Ectodermal cell (in vitro differentiated cells): Measurements from ENCODE around the gene PDE4A.
"Not testable (repeated sequence)": the region's sequence is repeated elsewhere in the genome, so short reads cannot be mapped to it uniquely, and the experiment has no call there.

Experiments used
- H3K27ac ChIP-seq: 2 replicates; pipeline ENCODE4 v1.7.0; 2013; ENCODE audit warnings: mild to moderate bottlenecking, low read depth, low read length; ENCODE audit not compliant: insufficient read depth, poor library complexity, severe bottlenecking
- H3K27me3 ChIP-seq: 2 replicates; pipeline ENCODE4 v1.7.0; 2013; ENCODE audit warnings: mild to moderate bottlenecking, low read length; ENCODE audit not compliant: insufficient read depth, control insufficient read depth, poor library complexity, severe bottlenecking
- H3K36me3 ChIP-seq: one replicate; pipeline ENCODE4 v1.7.0; 2013; ENCODE audit warnings: low read length; ENCODE audit not compliant: control insufficient read depth, insufficient read depth
- H3K4me1 ChIP-seq: one replicate; pipeline ENCODE4 v1.7.0; 2013; ENCODE audit warnings: low read length; ENCODE audit not compliant: control insufficient read depth, insufficient read depth
- H3K4me3 ChIP-seq: 2 replicates; pipeline ENCODE4 v1.7.0; 2013; ENCODE audit warnings: low read depth, low read length, control low read depth; ENCODE audit not compliant: insufficient read depth
- H3K9me3 ChIP-seq: 2 replicates; pipeline ENCODE4 v1.7.0; 2013; ENCODE audit warnings: mild to moderate bottlenecking, low read length, moderate library complexity; ENCODE audit not compliant: control insufficient read depth
- WGBS, 2 experiments: methylation state at CpG; one replicate each; pipeline ENCODE4 v1.1.7; 2013; ENCODE audit warnings: missing lambda C conversion rate in 2 of 2; 5-methylcytosine and 5-hydroxymethylcytosine counted together

Gene PDE4A

DNA sequence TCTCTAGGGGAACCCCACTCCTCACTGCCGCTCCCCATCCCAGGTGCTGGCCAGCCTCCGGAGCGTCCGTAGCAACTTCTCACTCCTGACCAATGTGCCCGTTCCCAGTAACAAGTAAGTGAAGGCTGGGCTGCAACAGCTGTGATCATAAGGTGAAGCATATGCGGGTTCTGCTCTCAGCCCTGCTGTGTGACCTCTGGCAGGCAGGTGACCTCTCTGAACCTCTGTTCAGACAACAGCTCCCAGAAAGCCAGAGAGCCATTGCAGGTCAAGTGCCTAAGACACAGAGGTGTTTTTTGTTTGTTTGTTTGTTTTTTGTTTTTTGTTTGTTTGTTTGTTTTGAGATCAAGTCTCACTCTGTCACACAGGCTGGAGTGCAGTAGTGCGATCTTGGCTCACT, 28.7 kb downstream of the PDE4A start:
- H3K4me1 ChIP-seq: peaks cover 13% of the 10 kb centered on the region
- H3K9me3 ChIP-seq: no peaks in the 10 kb centered on the region
- H3K27ac ChIP-seq: no peak overlapping the region
- H3K4me3 ChIP-seq: no peak overlapping the region
- H3K27me3 ChIP-seq: no peaks in the 10 kb centered on the region
- WGBS, 2 experiments: 92 to 94% methylated on average over 7 of the region's 7 CpGs
- H3K36me3 ChIP-seq: no peaks in the 10 kb centered on the region

DNA sequence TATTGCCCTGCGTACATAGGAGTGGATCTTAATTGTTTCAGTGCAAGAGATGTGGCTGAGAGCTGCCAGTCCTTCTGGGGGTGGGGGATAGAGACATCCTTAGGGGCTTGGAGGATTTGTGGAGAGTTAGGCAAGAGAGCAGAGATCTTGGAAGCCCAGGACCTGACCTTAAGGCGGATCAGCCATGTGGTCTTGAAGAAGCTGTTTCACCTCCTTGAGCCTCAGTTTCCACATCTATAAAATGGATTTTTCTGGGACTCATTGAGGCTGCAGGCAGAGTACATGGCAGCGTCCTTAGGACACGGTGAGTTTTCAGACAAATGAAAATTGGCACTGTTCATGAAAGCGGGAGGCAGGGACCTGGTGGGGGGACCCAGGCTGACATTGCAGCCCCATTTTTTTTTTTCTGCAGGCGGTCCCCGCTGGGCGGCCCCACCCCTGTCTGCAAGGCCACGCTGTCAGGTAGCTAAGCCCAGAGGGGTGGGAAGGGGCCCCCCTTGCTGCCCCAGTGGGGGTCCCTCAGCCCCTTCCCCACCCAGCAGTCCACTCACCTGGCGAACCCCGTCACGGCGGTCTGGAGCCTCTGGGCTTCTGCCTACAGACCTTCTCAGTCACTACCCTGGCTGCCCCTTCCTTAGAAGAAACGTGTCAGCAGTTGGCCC, 30.0 kb downstream of the PDE4A start:
- Histone ChIP-seq H3K4me3 (no peak overlapping the region), H3K27me3 (no peaks in the 10 kb centered on the region), H3K27ac (no peak overlapping the region), H3K4me1 (peaks cover 15% of the 10 kb centered on the region), H3K9me3 (no peaks in the 10 kb centered on the region), H3K36me3 (no peaks in the 10 kb centered on the region)
- WGBS, 2 experiments: 91 to 92% methylated on average over 14 of the region's 14 CpGs

DNA sequence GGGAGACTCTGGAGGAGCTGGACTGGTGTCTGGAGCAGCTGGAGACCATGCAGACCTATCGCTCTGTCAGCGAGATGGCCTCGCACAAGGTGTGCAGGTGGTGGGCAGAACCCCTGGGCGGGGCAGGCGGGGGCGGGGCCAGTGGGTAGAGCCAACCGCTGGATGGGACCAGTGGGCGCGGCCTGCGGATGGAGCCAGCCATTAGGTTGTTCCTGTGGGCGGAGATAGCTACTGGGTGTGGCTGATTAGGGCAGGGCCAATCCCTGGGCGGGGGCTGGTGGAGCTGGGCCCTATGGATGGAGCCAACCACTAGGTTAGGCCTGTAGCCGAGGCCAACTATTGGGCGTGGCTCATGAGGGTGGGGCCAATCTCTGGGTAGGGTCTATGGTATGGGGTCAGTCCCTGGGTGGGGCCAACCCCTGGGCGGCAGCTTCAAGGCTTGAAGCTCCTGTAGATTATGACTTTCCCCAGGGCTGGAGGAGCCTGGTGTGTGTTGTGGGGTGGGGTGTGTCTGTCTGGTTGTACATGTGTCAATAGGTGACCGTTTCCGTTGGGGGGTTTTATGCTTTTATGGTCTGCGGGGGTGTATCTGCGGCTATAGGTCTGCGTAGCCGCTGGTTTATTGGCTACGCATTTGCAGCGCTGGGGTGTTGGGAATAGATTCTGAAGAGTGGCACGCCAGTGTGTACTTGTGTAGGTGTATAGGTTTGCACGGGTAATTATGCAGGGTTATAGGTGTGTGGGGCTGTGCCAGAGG, 30.7 kb downstream of the PDE4A start:
- H3K4me3 ChIP-seq: no peak overlapping the region
- 88 to 91% methylated on average over 25 of the region's 25 CpGs for WGBS, 2 experiments
- H3K27me3 ChIP-seq: no peaks in the 10 kb centered on the region
- H3K9me3 ChIP-seq: no peaks in the 10 kb centered on the region
- peaks cover 15% of the 10 kb centered on the region for H3K4me1 ChIP-seq
- no peaks in the 10 kb centered on the region for H3K36me3 ChIP-seq
- H3K27ac ChIP-seq: no peak overlapping the region

DNA sequence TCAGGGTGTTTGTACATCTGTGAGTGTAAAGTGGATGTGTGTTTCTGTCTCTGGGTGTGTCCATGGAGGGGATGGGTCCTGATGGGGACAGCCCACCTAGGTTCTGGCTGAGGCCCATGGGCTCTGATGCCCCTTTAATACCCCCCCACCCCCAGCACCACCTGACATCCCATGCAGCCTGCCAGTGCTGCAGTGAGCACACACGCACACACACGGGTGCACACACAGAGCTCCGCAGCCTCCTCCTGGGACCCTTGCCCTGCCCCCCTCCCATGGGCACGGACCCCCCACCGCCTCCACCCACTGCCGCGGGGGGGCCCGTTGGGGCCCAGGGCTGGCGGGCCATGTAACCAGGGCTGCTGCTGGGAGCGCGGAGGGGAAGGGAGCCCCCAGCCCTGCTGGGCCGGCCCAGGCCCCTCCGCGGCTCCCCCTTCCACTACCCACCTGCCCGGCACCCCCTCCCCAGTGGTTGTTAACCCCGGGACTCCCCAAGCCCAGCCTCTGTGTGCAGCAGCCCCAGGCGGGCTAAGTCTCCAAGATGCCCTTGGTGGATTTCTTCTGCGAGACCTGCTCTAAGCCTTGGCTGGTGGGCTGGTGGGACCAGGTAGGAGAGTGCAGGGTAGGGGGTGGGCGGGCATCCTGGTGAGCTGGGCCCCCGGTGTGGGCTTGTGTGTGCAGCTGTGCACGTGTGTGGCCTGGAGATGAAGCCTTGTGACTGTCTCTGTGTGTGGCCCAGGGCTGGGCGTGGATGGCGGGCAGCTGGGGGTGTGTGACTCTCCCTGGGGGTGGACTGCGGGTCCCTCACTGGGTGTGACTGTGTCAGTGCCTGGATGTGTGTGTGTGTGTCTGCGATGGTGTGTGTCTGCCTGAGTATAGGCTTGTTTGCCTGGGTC, 32.6 kb downstream of the PDE4A start:
- Histone ChIP-seq H3K27me3 (no peaks in the 10 kb centered on the region), H3K4me3 (no peak overlapping the region), H3K27ac (no peak overlapping the region), H3K36me3 (no peaks in the 10 kb centered on the region), H3K4me1 (peaks cover 15% of the 10 kb centered on the region), H3K9me3 (no peaks in the 10 kb centered on the region)
- WGBS, 2 experiments: 74 to 75% methylated on average over 25 of the region's 25 CpGs

DNA sequence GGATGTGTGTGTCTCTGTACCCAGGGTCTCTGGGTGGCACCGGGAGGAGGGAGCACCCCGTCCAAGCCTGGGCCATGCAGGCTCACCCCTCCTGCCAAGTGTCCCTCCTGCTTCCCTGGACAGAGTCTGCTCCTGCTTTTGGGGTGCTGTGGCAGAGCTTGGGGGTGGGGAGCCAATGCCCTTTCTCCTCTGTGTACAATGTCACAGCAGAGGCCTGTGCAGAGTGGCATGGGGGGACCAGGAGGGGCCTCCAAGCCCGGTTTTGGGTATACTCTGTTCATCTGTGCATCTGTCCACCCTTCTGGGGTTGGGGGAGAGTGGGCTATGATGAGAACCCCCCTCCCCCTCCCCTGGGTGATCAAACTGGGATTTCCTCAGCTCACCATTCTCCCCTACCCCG, 33.5 kb downstream of the PDE4A start:
- Histone ChIP-seq H3K27ac (no peak overlapping the region), H3K4me3 (no peak overlapping the region), H3K27me3 (no peaks in the 10 kb centered on the region), H3K4me1 (peaks cover 15% of the 10 kb centered on the region), H3K36me3 (no peaks in the 10 kb centered on the region), H3K9me3 (no peaks in the 10 kb centered on the region)
- 74% methylated on average over 4 of the region's 4 CpGs for WGBS, 2 experiments

DNA sequence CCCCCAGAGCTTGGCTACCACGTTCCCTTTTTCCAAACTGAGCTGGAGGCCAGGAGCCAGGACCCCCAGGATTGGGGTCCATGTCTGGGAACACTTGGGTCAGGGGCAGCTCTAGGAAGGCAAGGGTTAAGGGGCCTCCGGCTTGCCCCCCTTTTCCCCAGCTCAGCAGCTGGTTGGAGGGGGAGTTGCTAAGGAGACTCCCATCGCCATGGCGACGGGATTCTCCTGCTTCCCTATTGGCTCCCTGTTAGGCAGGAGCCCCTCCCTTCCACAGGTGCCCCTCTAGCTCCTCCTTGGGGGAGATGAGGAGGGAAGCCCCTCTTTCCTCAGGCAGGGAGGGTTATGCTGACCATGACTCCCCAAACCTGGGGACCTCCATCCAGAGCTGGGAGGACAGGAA, 33.9 kb downstream of the PDE4A start:
- no peaks in the 10 kb centered on the region for H3K27me3 ChIP-seq
- no peaks in the 10 kb centered on the region for H3K36me3 ChIP-seq
- WGBS, 2 experiments: 24% methylated on average over 5 of the region's 5 CpGs
- no peak overlapping the region for H3K27ac ChIP-seq
- peaks cover 15% of the 10 kb centered on the region for H3K4me1 ChIP-seq
- H3K9me3 ChIP-seq: no peaks in the 10 kb centered on the region
- H3K4me3 ChIP-seq: no peak overlapping the region

DNA sequence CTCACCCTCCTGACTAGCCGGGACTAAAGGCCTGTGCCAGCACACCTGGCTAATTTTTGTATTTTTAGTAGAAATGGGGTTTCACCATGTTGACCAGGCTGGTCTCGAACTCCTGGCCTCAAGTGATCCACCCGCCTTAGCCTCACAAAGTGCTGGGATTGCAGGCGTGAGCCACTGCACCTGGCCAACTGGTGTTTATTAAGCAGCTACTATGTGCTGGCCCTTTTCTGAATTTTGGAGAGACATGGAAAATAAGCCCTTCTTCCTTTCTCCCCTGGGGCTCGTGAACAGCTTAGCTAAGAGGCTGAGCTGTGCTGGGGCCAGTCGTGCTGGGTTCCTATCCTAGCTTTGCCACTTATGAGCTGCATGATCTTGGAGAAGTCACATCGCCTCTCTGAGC, 38.4 kb downstream of the PDE4A start:
- not testable (repeated sequence) for H3K4me3 ChIP-seq, H3K27me3 ChIP-seq, H3K36me3 ChIP-seq, H3K27ac ChIP-seq, H3K9me3 ChIP-seq, H3K4me1 ChIP-seq
- WGBS, 2 experiments: 85 to 92% methylated on average over 7 of the region's 7 CpGs

DNA sequence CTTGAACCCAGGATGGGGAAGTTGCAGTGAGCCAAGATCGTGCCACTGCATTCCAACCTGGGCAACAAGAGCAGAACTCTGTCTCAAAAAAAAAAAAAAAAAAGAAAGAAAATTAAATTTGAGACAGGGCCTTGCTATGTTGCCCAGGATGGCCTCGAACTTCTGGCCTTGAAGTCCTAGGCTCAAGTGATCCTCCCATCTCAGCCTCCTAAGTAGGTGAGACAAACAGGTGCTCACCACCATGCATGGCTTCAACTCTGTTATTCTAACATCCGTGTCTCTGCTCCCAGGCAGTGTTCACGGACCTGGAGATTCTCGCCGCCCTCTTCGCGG, 40.3 kb downstream of the PDE4A start:
- Histone ChIP-seq H3K4me3 (no peak overlapping the region), H3K27me3 (peaks cover 6% of the 10 kb centered on the region), H3K9me3 (no peaks in the 10 kb centered on the region), H3K27ac (no peak overlapping the region), H3K4me1 (no peaks in the 10 kb centered on the region), H3K36me3 (no peaks in the 10 kb centered on the region)
- 53 to 60% methylated on average over 8 of the region's 8 CpGs for WGBS, 2 experiments

DNA sequence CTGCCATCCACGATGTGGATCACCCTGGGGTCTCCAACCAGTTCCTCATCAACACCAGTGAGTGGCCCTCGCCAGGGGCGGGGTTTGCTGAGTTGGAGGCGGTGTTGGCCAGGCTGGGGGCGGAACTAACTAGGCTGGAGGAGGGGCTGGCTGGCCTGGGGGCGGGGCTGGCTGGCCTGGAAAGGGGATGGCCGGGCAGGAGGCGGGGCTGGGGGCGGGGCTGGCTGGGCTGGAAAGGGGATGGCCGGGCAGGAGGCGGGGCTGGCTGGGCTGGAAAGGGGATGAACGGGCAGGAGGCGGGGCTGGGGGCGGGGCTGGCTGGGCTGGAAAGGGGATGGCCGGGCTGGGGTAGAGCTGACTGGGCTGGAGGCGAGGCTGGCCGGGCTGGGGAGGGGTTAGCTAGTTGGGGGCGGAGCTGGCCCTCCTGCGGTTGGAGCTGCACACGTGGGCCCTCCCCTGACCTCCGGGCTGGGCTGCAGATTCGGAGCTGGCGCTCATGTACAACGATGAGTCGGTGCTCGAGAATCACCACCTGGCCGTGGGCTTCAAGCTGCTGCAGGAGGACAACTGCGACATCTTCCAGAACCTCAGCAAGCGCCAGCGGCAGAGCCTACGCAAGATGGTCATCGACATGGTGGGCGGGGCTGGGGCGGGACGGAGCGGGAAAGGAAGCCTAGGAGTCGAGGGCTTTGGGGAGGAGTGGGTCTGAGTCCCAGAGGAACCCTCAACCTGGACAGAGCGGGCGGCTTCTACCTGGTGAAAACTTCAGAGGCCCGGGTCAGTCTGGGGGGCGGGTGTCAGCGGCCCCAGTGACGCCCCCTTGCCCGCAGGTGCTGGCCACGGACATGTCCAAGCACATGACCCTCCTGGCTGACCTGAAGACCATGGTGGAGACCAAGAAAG, 41.0 kb downstream of the PDE4A start:
- Histone ChIP-seq H3K27ac (no peak overlapping the region), H3K27me3 (peaks cover 6% of the 10 kb centered on the region), H3K9me3 (no peaks in the 10 kb centered on the region), H3K36me3 (no peaks in the 10 kb centered on the region), H3K4me1 (no peaks in the 10 kb centered on the region), H3K4me3 (peak overlapping the region; percentile 39)
- WGBS, 2 experiments: 10 to 11% methylated on average over 45 of the region's 45 CpGs
